GM12875 (cell line): ENCODE data around the gene KIF13A.

Source experiments
- H3K4me3 ChIP-seq: one replicate; pipeline ENCODE4 v1.5.1; 2011; ENCODE audit warnings: low read depth, low read length, control low read depth
- TF ChIP-seq, protein P1 (sequence below): IDR thresholded peaks from 2 replicates; pipeline ENCODE4 v1.5.1; 2011; ENCODE audit warnings: low read depth, mild to moderate bottlenecking, control low read depth, inconsistent platforms, low read length, moderate library complexity, borderline replicate concordance; ENCODE audit not compliant: insufficient read depth

KIF13A gene

DNA sequence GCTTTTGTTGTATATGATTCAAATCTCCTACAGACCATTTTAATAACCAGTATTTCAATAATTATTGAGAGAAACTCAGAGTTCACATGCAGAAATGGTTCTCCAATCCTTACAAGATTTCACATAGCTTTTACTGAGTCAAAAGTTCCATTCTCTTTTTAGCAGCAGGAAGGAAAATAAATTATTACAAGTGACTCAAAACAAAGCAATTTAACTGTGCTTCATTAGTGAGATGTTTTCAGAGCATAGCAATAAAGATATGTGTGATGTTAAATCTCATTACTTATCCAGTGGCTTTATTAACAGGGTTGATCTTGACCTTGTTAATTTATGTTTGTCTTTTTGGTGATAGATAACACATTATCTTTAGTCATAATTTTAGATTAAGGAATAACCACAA, 22.0 kb downstream of the KIF13A start:
- TF ChIP-seq, protein P1, sequence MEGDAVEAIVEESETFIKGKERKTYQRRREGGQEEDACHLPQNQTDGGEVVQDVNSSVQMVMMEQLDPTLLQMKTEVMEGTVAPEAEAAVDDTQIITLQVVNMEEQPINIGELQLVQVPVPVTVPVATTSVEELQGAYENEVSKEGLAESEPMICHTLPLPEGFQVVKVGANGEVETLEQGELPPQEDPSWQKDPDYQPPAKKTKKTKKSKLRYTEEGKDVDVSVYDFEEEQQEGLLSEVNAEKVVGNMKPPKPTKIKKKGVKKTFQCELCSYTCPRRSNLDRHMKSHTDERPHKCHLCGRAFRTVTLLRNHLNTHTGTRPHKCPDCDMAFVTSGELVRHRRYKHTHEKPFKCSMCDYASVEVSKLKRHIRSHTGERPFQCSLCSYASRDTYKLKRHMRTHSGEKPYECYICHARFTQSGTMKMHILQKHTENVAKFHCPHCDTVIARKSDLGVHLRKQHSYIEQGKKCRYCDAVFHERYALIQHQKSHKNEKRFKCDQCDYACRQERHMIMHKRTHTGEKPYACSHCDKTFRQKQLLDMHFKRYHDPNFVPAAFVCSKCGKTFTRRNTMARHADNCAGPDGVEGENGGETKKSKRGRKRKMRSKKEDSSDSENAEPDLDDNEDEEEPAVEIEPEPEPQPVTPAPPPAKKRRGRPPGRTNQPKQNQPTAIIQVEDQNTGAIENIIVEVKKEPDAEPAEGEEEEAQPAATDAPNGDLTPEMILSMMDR = no peak
- no peak overlapping the region for H3K4me3 ChIP-seq

GRCh38 chr6:17964633-17965032, 22.8 kb downstream of the KIF13A start:
- no peak overlapping the region for H3K4me3 ChIP-seq
- TF ChIP-seq, protein P1 = no peak

- TF ChIP-seq, protein P1 = no peak
- H3K4me3 ChIP-seq = no peak overlapping the region
Observed at GRCh38 chr6:17962436-17963031, 24.9 kb downstream of the KIF13A start.

DNA sequence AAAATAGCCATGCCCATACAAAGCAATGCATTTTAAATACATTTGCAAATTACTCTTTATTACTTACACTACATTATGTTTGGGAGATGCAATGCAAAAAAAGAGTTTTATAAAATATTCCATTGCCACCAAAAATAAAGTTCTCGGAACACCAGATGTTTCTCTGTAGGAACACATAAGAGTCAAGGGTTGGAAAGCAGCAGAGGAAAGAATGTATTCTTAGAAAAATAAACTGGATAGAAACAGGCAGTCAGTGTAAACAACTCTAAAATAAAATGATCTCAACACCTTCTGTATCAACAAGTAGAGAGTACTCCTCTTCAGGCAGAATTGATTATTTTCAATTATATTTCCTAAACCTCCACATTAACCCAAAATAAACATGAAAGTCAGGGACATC, 28.1 kb downstream of the KIF13A start:
- H3K4me3 ChIP-seq = no peak overlapping the region
- TF ChIP-seq, protein P1 = no peak

GRCh38 chr6:17957904-17958620, 29.4 kb downstream of the KIF13A start:
- TF ChIP-seq, protein P1 = no peak
- H3K4me3 ChIP-seq = no peak overlapping the region

- H3K4me3 ChIP-seq = no peak overlapping the region
- TF ChIP-seq, protein P1 = no peak
Observed at GRCh38 chr6:17957498-17957897, 29.9 kb downstream of the KIF13A start.

DNA sequence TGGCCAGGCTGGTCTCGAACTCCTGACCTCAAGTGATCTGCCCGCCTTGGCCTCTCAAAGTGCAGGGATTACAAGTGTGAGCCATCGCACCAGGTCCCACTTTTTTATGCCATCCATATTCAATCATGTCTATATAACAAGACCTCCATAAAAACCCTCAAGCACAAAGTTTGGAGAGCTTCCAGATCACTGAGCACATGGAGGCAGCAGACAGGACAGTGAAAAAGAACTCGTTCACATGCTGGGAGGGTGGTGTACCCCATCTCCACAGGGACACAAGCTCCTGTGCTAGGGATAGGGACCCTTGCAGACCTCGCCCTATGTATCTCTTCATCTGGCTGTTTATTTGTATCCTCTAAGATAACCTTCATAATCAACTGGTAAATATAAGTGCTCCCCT, 30.3 kb downstream of the KIF13A start:
- TF ChIP-seq, protein P1 = no peak
- H3K4me3 ChIP-seq = no peak overlapping the region
